ENCODE data around the gene KCNAB2.

KCNAB2 gene

DNA sequence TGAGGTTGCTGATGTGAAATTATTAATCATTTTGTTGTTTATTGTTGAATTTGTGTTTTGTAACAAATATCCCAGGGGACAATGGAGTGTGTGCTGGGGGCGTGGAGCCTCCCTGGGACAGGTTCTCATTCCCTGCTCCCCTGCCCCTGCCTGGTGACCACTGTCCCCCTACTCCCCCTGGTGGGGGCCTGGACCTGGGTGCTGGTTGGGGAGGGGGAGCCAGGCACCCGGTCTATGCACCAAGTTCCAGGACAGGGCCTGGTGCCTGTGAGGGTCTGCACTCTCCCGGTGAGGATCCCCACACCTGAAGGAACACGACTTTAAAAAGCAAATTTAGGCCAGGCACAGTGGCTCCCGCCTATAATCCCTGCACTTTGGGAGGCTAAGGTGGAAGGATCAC lies 92.1 kb downstream of the KCNAB2 start:
- Histone ChIP-seq H3K4me1 (ENCODE audit: control insufficient read depth, low read length) (no peaks in the 10 kb centered on the region), H3K9me2 (replicated peaks; ENCODE audit: control insufficient read depth, low read length) (no peaks in the 10 kb centered on the region), H3K36me3 (ENCODE audit: control insufficient read depth, low read length) (no peaks in the 10 kb centered on the region), H3K9me3 (ENCODE audit: control insufficient read depth, insufficient read depth, low read length) (no peaks in the 10 kb centered on the region), H4K20me1 (ENCODE audit: control insufficient read depth, insufficient read depth, low read depth, low read length) (no peaks in the 10 kb centered on the region), H3K4me3 (ENCODE audit: low read length) (no peak overlapping the region), H3K27ac (ENCODE audit: low read depth, low read length) (no peak overlapping the region), H3K79me2 (ENCODE audit: control insufficient read depth, low read length) (no peaks in the 10 kb centered on the region), H3K4me2 (ENCODE audit: low read length) (no peak overlapping the region), H3F3A (ENCODE audit: control insufficient read depth, insufficient read depth) (no peaks in the 10 kb centered on the region), H3K27me3 (ENCODE audit: control insufficient read depth, low read length) (no peaks in the 10 kb centered on the region; the same call in 1 of the 2 replicates)
- no peak for TF ChIP-seq CTCF (IDR thresholded peaks at IDR 0.05; ENCODE audit: low read depth, low read length, poor library complexity, severe bottlenecking)

- H3K27ac ChIP-seq (ENCODE audit: low read depth, low read length): no peak overlapping the region
- no peaks in the 10 kb centered on the region for H3K36me3 ChIP-seq (ENCODE audit: control insufficient read depth, low read length)
- no peak overlapping the region for H3K4me3 ChIP-seq (ENCODE audit: low read length)
- 0 out of 2 replicates have a peak, but pooled peaks cover 3% of the 10 kb centered on the region for H4K20me1 ChIP-seq (ENCODE audit: control insufficient read depth, insufficient read depth, low read depth, low read length)
- H3K4me2 ChIP-seq (ENCODE audit: low read length): no peak overlapping the region
- no peaks in the 10 kb centered on the region; the same call in 1 of the 2 replicates for H3K27me3 ChIP-seq (ENCODE audit: control insufficient read depth, low read length)
- H3K9me2 ChIP-seq (replicated peaks; ENCODE audit: control insufficient read depth, low read length): no peaks in the 10 kb centered on the region
- H3K9me3 ChIP-seq (ENCODE audit: control insufficient read depth, insufficient read depth, low read length): no peaks in the 10 kb centered on the region
- TF ChIP-seq CTCF (IDR thresholded peaks at IDR 0.05; ENCODE audit: low read depth, low read length, poor library complexity, severe bottlenecking) (no peak), EZH2phosphoT487 (IDR thresholded peaks at IDR 0.05; ENCODE audit: borderline replicate concordance, low read length) (no peak)
- H3K79me2 ChIP-seq (ENCODE audit: control insufficient read depth, low read length): no peaks in the 10 kb centered on the region
- no peaks in the 10 kb centered on the region for H3F3A ChIP-seq (ENCODE audit: control insufficient read depth, insufficient read depth)
- no peaks in the 10 kb centered on the region for H3K4me1 ChIP-seq (ENCODE audit: control insufficient read depth, low read length)
These were observed 94.7 kb downstream of the KCNAB2 start for GRCh38 chr1:6140413-6140812.

DNA sequence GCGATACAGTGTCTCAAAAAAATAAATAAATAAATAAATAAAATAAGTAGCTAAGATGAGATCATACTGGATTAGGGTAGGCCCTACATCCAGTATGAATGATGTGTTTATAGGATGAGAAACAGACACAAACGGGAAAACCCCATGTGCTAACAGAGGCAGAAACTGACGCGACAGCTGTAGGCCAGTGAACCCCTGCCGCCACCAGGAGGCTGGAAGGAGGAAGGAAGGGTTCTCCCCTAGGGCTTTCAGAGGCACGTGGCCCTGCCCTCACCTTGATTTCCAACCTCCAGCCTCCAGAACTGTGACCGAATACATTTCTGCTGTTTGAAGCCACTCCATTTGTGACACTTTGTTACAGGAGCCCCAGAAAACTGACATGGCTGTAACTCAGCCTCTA lies 95.9 kb downstream of the KCNAB2 start:
- H3F3A ChIP-seq (ENCODE audit: control insufficient read depth, insufficient read depth): no peaks in the 10 kb centered on the region
- H3K27ac ChIP-seq (ENCODE audit: low read depth, low read length): no peak overlapping the region
- no peak overlapping the region for H3K4me2 ChIP-seq (ENCODE audit: low read length)
- no peaks in the 10 kb centered on the region for H3K9me2 ChIP-seq (replicated peaks; ENCODE audit: control insufficient read depth, low read length)
- no peaks in the 10 kb centered on the region for H3K36me3 ChIP-seq (ENCODE audit: control insufficient read depth, low read length)
- H3K79me2 ChIP-seq (ENCODE audit: control insufficient read depth, low read length): no peaks in the 10 kb centered on the region
- TF ChIP-seq EZH2phosphoT487 (IDR thresholded peaks at IDR 0.05; ENCODE audit: borderline replicate concordance, low read length): no peak
- TF ChIP-seq CTCF (IDR thresholded peaks at IDR 0.05; ENCODE audit: low read depth, low read length, poor library complexity, severe bottlenecking): no peak
- 0 out of 2 replicates have a peak, but pooled peaks cover 3% of the 10 kb centered on the region for H4K20me1 ChIP-seq (ENCODE audit: control insufficient read depth, insufficient read depth, low read depth, low read length)
- H3K27me3 ChIP-seq (ENCODE audit: control insufficient read depth, low read length): no peaks in the 10 kb centered on the region; the same call in 1 of the 2 replicates
- H3K4me3 ChIP-seq (ENCODE audit: low read length): no peak overlapping the region
- no peaks in the 10 kb centered on the region for H3K4me1 ChIP-seq (ENCODE audit: control insufficient read depth, low read length)
- no peaks in the 10 kb centered on the region for H3K9me3 ChIP-seq (ENCODE audit: control insufficient read depth, insufficient read depth, low read length)
